ENCODE results near the gene STK32C.

The STK32C gene

GRCh38 chr10:132204078-132204780, 103.5 kb downstream of the STK32C start:
- H3K27ac ChIP-seq = no peak overlapping the region
- DNase-seq (ENCODE audit: low read depth, low spot score) = no peak

DNA sequence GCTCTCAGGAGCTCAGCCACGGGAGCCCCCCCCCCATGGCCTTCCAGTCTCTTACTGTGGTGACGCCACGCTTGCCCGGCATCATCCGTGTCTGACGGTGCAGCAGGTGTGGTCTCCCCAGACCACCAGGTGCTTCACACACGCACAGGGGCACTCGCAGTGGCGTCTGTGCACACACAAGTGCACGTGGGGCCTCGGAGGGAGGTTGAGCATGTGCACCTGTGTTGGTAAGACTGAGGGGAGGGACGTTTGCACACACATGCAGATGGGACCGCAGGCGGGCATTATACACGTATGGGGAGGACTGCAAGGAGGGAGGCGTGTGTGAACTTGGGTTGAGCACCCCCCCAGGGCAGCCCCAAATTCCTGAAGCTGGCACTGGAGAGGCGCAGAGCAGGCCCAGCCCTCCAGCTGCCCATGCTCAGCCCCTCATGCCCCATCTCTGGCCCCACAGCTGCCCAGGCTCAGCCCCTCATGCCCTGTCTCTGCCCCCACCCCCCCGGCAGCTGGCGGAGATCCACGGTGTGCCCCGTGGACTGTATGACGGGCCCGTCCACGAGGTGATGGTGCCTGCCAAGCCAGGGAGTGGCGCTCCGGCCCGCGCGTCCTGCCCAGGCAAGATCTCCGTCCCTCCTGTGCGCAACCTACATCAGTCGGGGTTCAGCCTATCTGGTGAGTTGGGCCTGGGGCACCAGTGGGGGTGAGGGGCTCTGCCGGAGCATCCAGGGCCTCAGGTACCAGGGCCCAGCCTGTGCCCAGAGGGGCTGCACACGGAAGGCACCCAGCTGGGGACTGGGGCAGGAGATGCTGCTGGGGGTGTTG, 104.3 kb downstream of the STK32C start:
- DNase-seq (ENCODE audit: low read depth, low spot score) = no peak
- H3K27ac ChIP-seq = no peak overlapping the region

DNA sequence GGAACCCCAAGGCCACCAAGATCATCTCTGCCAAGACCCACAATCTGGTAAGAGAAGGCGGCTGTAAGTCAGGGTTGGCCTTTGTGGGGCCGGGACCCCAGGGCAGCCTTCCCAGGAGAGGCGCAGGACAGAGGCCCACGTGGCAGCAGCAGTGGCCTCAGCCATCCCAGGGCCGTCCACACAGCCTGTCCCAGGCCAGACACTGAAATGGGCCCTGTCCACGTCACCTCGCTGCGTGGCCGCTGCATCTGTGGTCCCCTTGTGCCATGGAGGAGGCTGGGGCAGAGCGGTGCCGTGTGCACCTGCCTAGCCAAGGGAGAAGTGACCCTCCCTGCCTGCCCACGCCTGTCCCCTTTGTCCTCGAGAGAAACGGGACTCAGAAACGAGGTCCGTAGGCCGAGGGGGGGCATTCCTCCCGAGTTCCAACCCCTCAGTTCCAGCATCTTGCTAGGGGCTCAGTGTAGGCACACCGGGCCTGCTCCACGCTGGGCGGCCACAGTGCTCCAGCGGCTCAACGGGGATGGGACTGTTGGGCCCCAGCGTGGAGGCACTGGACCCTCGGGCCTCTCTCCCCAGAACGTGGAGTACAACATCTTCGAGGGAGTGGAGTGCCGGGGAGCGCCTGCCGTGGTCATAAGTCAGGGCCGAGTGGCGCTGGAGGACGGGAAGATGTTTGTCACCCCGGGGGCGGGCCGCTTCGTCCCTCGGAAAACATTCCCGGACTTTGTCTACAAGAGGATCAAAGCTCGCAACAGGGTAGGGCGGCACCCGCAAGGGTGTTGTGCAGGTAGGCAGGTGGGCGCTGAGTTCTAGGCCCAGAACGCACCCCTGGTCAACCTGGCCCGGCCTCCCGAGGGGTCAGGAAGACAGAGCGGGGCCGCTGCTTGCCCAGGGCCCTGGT, 105.4 kb downstream of the STK32C start:
- no peak overlapping the region for H3K27ac ChIP-seq
- no peak for DNase-seq (ENCODE audit: low read depth, low spot score)

DNA sequence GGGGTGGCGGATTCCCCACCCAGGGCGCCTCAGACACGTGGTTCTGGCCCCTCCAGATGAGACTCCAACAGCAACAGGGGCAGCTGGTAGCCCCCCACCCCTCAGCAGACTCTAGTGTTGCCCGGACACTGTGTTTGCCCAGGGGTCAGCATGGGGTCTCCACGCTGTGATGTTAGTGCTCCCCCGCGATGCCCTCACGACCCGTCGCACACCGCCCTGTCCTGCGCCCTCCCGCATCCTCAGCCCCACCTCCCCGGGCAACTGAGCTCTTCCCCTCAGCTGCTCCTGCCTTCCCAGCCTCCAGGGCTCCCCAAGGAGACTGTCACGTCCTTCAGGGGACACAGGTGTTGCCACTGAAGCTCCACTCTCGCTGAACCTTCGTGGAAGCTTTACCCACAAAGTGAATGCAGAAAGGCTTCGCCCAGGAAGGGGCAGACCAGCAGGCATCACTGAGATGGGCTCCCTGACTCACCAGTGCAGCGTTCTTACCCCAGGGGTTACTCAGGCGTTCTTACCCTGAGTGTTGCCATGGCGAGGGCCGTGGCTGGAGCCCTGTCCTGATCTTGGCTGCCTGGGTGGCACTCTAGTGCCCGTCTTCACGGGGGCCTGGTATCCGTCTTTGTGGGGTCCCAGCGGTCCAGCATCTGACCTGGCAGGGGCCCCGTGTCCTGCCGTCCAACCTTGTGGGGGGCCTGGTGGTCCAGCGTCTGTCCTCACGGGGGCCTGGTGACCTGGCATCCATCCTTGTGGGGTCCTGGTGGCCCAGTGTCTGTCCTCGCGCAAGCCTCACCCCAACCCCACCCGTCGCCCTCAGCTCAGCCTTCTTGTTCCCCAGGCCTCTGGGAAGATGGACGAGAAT, 106.4 kb downstream of the STK32C start:
- no peak overlapping the region for H3K27ac ChIP-seq
- no peak for DNase-seq (ENCODE audit: low read depth, low spot score)

DNA sequence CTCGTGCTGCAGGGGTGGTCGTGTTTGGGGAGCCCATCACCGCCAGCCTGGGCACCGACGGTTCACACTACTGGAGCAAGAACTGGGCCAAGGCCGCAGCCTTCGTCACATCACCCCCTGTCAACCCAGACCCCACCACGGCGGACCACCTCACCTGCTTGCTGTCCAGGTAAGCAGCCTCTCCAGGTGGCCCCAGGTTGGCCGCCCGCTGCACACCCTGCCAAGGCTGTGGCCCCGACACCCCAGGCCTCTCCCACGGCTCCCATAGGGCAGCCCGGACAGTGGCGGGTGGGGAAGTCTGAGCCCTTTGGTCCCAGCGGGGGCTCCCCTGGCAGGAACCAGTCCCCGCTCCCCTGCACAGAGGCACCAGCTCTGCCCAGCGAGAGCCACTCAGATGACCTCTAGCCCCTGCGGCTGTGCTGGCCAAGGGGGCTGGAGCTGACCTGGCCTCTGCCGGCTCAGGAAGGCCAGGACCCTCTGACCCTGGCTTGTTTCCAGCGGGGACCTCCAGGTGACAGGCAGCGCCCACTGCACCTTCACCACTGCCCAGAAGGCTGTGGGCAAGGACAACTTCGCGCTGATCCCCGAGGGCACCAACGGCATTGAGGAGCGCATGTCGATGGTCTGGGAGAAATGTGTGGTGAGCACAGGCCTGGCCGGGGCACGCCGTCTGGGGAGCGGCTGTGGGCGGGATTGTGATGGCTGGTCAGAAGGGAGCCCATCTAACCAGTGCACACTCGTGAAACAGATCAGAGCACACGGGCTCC, 107.2 kb downstream of the STK32C start:
- H3K27ac ChIP-seq = no peak overlapping the region
- no peak for DNase-seq (ENCODE audit: low read depth, low spot score)

DNA sequence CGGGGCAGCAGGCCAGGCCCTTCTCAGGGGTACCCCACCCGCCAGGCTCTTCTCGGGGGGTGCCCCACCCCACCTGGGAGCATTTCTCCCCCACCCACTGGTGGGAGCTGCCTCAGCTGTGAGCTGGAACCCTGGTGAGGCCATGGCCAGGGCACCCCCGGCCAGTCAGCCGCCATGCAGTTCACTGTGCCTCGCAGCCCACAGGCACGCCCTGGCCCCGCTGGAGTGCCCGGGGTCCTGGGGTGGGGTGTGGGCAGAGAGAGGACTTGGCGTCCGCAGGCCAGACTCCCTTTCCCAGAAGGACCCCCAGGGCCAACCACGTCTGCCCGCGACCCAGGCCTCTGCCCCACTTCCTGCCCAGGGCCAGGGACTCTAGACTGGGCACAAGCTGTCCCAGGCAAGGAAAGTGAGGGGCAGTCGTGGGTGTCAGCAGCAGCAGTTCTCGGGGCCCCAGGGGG, 107.9 kb downstream of the STK32C start:
- H3K27ac ChIP-seq = no peak overlapping the region
- no peak for DNase-seq (ENCODE audit: low read depth, low spot score)

- H3K27ac ChIP-seq = no peak overlapping the region
- DNase-seq (ENCODE audit: low read depth, low spot score) = no peak
These were observed 108.4 kb downstream of the STK32C start for GRCh38 chr10:132199268-132199853.

DNA sequence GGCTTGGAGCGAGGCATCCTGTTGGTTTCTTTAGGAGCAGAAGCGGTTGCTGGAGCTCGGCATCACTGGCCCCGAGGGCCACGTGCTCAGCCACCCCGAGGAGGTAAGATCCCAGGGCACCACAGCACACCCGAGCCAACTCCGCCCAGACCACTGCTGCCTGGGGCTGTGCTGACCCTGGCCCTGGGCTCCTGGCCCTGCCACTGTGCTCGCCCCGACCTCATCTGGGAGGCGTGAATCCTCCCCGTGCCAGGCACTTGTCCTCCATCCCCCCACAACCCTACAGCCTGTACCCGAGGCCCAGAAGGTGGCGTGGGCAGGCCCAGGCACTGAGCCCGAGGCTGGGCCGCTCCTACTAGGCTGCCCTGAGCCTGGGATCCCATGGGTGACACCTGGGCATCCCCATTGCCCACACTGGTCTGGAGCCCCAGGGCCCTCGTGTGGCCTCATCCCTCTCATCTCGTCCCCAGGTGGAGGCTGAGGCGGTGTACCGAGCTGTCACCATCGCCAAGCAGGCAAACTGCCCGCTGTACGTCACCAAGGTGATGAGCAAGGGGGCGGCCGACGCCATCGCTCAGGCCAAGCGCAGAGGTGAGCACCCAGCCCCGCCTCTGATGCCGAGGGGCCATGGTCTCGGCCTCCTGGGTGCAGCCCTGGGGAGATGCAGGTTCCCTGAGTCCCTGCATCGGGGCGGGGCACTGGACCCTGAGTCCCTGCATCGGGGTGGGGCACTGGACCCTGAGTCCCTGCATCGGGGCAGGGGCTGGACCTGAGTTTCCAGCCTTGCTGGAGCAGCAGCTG, 109.2 kb downstream of the STK32C start:
- H3K27ac ChIP-seq = no peak overlapping the region
- DNase-seq (ENCODE audit: low read depth, low spot score) = no peak

DNA sequence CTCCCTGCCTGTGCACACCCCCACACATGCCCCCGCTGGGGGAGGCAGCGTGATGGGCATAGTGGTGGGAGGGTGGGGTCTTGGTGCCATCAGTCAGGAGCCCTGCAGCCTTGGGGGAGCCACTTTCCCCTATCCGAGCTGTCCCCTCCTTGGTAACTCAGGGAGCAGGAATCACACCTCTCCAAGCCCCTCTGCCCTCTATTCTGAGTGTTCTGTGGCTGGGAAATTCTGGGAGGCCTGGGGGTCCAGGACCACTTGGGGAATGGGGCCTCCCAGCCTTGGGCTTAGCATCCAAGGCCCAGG, 109.7 kb downstream of the STK32C start:
- no peak for DNase-seq (ENCODE audit: low read depth, low spot score)
- no peak overlapping the region for H3K27ac ChIP-seq

- no peak overlapping the region for H3K27ac ChIP-seq
- no peak for DNase-seq (ENCODE audit: low read depth, low spot score)
These were observed 110.3 kb downstream of the STK32C start for GRCh38 chr10:132197271-132198067.

DNA sequence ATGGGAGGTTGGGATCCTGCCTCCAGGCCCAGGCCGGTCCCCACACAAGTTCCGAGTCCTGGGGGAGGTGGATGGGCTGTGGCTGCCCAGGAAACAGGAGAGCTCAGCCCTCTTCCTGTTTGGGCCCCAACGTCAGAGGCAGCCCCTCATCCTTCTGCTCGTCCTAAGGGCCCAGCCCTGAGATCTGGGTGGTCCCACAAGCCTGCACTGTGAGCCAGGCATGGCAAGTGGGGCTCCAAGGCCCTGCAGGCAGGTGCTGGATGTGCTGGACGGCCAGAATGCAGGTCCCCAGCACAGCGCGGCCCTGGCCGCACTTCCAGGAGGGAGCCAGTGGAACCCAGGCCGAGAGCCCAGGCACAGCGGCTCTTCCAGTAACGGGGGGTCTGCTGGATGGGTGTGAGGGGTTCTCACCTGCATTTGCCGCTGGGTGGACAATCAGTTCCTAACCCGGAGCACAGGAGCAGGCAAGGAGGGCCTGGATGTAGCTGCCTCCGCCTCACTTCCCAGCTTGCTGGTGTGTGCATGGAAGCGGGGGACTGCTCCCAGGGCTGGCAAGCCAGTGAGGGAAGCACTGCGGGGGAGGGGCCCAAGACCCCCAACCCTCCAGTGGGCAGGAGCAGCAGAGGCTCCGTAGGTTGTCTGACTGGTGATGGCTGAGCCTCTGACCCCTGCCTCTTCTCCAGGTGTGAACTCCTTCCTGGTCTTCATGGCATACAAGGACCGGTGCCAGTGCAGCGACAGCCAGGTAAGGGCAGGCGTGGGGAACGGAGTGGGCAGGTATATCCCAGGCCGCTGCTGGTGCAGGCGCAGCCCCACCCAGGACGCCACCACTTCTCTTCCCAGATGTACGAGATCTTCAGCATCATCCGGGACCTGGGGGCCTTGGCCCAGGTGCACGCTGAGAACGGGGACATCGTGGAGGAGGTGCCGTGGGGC, 111.3 kb downstream of the STK32C start:
- DNase-seq (ENCODE audit: low read depth, low spot score) = no peak
- H3K27ac ChIP-seq = no peak overlapping the region

- DNase-seq (ENCODE audit: low read depth, low spot score) = no peak
- H3K27ac ChIP-seq = no peak overlapping the region
These were observed 112.2 kb downstream of the STK32C start for GRCh38 chr10:132195366-132196075.

DNA sequence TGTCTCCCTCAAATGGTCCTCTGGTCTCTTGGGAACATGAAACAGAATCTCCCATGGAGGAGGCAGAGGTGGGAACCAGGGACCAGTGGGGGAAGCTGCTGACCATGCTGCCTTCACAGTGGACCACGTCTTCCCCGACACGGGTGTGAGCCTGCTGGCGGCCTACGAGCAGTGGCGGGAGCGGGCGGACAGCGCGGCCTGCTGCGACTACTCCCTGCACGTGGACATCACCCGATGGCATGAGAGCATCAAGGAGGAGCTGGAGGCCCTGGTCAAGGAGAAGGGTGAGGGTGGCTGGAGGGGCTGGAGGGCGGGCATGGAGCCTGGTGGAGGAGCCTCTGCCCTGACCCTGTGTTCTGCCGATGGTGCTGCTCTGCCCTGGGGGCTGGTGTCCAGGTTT, 113.0 kb downstream of the STK32C start:
- no peak overlapping the region for H3K27ac ChIP-seq
- DNase-seq (ENCODE audit: low read depth, low spot score) = no peak

- DNase-seq (ENCODE audit: low read depth, low spot score) = no peak
- H3K27ac ChIP-seq = no peak overlapping the region
These were observed 113.7 kb downstream of the STK32C start for GRCh38 chr10:132193907-132194552.

GRCh38 chr10:132192991-132193665, 114.6 kb downstream of the STK32C start:
- no peak for DNase-seq (ENCODE audit: low read depth, low spot score)
- H3K27ac ChIP-seq = no peak overlapping the region
